T-helper 1 cell treated with Interleukin-12 subunit alpha and Interleukin-12 subunit beta and Interleukin-4 antibody, amounts not matched to agents 30 ng/mL and 1 ng/mL, for 36 hours (primary cell): ENCODE data around the gene NADK2. TPM values are rescaled to one million over a fixed set of nuclear protein-coding genes. Genes with fewer than 3 reads are reported as not detected.
"Not testable (repeated sequence)": the region's sequence is repeated elsewhere in the genome, so short reads cannot be mapped to it uniquely, and the experiment has no call there.

Source experiments
- intact Hi-C: fragments of 100-400 bp; cut with micrococcal nuclease; formaldehyde crosslinking; loops from one replicate; pipeline ENCODE4 v1.15.1; 2024
- total RNA-seq: library from RNA; stranded (reverse); gene quantifications from 2 replicates; pipeline ENCODE4 v1.2.3, GENCODE V29; 2022

The NADK2 gene
- total RNA-seq, 1 donor from 2014 or later = 12.1 TPM

DNA sequence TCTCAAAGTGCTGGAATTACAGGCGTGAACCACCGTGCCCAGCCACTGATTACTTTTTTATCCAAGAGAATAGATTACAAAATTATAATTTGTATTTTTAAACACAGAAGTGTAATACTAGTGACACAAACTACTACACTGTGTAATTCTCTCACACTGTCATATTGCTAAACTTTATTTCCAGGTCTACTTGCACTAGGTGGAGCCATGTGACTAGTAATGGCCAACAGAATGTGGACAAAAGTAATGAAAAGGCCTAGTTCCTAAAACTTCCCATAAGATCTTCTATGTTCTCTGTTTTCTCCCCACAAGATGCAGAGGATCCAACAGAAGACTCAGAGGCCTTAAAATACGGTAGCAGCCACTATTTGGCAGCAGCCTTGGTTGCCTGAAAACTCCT lies 27.3 kb downstream of the NADK2 start:
- intact Hi-C loops = no loop called here

DNA sequence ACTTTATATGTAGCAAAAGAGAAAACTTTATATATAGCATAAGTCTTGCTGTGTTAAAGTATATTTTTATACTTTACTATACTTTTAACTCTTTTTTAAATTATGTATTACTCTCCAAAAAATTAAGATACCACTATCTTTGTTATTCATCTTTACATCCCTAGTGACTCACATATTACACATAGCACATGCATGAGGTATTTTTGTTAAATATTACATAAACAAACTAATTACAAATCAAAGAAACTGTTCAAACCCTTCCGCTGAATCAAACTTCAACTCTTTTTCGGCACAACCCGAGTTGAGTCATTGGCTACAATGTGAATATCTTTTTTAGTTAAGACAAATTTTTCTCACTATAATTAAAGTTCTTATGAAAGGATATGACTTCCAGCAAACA lies 32.1 kb downstream of the NADK2 start:
- intact Hi-C loops = no loop called here

- intact Hi-C loops = no loop called here
These were observed 32.9 kb downstream of the NADK2 start for GRCh38 chr5:36208786-36209185.

DNA sequence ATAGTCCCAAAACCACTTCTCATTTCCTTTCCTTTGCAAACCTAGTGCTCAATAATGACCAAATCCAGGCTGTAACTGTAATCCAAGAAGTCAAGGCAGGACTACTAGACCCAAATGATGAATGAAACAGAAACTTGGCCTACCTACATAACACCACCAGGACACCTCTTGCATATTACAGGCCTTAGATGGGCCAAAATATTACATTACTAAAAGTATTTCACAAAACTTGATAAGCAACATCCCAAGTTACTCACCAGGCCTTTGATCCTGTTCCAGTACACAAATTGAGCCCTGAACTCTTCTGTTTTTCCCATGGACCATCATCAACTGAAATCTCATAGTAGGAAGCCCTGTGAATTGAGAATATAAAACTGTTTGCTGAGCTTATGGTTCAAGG lies 34.8 kb downstream of the NADK2 start:
- intact Hi-C loops = no loop called here

DNA sequence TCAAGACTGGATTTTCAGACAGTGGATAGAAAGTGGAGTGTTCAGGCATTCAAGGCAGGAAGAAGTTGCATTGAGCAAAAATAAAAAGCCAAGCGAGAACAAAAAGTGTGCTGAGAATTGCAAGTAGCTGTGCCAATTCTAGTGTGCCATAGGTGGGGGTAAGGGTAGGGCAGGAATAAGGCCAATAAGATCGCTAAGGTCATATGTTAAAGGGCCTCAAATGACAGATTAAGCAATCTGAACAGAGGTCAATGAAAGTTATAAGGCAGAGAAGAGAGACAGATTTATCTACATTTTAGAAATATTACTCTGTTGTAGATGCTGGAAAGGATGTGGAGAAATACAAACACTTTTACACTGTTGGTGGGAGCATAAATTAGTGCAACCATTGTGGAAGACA lies 36.4 kb downstream of the NADK2 start:
- intact Hi-C loops = no loop called here

GRCh38 chr5:36202521-36202961 lies 39.2 kb downstream of the NADK2 start:
- intact Hi-C loops = no loop called here

GRCh38 chr5:36200513-36200912 lies 41.2 kb downstream of the NADK2 start:
- intact Hi-C loops = loop anchor here (1.0 kb wide), 1 partner anchor 48 kb away; the partner anchor contains the start of gene SKP2

DNA sequence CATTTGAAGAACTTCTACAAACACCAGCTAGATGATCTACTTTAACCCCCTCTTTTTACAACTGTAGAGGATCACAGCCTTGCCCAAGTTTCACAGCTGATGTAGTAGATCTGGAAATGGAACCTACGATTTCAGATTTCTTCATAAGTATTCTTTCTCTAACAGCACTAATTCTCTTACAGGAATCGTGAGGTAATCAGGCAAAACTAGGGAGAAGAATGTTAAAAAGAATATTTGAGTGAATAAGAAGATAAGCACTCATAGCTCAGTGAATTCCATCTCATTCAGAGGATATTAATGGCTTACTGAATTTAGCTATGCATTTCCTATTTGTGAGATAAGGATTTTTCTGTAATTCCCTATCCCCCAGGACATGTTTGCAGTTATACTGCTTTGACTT lies 42.1 kb downstream of the NADK2 start:
- intact Hi-C loops = loop anchor here (1.0 kb wide), 1 partner anchor 47 kb away; the partner anchor contains the start of gene SKP2

DNA sequence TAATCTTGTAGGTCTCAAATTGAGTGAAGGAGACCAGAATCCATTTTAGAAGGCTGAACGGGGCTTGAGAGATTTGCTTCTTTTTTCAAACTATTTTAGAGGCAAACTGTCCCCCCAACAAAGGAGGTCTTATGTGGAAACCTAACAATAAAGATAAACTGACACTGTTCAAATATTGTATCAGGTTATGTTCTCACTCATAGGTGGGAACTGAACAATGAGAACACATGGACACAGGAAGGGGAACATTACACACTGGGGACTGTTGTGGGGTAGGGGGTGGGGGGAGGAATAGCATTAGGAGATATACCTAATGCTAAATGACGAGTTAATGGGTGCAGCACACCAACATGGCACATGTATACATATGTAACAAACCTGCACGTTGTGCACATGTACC lies 42.9 kb downstream of the NADK2 start:
- intact Hi-C loops = not testable (repeated sequence)

DNA sequence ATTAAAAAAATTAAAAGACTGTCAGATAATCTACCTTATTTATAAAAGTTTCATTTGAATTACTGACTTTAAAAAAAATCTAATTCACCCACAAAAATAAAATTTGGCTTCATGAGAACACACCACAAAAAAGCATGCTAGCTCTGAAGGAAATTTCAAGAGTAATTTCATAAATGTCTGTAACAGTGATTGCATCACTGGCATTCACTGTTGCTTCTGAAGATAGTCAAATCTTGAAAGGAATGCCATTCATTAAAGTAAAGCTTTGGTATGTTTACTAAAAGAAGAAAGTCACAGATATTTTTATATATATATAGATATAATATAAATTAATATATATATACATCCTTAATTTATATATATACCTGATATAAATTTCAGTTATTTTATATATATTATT lies 43.4 kb downstream of the NADK2 start:
- intact Hi-C loops = no loop called here

DNA sequence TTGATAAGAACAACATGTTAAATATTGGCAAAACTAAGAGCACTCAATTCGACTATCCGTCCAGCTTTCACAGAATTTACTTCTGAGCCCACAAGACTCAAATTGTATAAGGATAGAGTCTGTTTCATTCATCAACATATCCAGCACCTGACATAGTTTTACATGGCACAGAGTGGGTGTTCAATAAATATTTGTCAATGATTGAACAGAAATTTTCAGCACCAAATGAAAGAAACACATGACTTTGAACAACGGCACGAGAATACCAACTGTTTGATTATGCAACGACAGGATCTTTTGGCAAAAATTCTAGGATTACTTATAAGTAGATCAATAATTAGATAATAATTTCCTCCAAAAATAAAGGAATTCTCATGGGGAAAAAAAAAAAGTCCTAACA lies 48.0 kb downstream of the NADK2 start:
- intact Hi-C loops = no loop called here

DNA sequence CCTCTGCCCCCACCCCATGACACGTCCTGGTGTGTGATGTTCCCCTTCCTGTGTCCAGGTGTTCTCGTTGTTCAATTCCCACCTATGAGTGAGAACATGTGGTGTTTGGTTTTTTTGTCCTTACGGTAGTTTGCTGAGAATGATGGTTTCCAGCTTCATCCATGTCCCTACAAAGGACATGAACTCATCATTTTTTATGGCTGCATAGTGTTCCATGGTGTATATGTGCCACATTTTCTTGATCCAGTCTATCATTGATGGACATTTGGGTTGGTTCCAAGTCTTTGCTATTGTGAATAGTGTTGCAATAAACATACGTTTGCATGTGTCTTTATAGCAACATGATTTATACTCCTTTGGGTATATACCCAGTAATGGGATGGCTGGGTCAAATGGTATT lies 57.3 kb downstream of the NADK2 start:
- intact Hi-C loops = loop anchor here (2.0 kb wide), 1 partner anchor 28 kb away; no protein-coding TSS in a partner anchor

GRCh38 chr5:36181774-36182173 lies 60.0 kb downstream of the NADK2 start:
- intact Hi-C loops = no loop called here

GRCh38 chr5:36180556-36181350 lies 61.0 kb downstream of the NADK2 start:
- intact Hi-C loops = no loop called here

DNA sequence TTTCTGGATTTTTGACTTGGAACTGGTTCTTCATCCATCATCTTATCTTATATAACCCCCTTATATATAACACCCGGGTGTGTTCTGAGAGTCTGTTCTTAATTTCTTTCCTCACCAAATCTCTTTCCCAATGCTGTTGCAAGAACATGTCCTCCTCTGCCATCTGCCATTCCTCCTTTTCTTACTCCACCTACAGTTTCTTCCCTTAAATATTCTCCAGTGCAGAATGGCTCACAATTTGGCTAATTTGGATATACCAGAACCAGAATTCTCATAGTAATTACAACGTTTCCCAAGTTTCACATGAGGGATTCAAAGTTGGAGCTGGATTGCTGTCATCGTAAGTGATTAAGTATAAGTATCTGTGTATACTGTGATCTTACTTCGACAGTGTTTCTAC lies 61.8 kb downstream of the NADK2 start:
- intact Hi-C loops = no loop called here

DNA sequence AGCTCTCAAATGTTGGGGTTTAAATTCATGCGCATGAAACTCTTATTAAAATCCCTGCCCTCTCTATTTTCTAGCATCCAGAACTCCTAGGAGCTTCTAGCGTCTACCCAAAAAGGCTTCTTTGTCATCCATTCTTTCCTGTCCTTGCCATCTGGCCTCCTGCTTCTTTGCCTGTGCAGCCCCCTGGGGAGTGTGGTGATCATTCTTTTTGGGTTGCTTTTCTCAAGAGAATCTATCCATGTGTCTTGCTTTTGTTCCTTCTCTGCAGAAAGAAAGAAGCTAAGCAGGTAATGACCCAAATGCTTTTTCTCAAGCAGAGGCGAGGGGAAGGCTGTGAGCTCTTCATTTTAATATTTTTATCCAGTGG lies 63.2 kb downstream of the NADK2 start:
- intact Hi-C loops = no loop called here

DNA sequence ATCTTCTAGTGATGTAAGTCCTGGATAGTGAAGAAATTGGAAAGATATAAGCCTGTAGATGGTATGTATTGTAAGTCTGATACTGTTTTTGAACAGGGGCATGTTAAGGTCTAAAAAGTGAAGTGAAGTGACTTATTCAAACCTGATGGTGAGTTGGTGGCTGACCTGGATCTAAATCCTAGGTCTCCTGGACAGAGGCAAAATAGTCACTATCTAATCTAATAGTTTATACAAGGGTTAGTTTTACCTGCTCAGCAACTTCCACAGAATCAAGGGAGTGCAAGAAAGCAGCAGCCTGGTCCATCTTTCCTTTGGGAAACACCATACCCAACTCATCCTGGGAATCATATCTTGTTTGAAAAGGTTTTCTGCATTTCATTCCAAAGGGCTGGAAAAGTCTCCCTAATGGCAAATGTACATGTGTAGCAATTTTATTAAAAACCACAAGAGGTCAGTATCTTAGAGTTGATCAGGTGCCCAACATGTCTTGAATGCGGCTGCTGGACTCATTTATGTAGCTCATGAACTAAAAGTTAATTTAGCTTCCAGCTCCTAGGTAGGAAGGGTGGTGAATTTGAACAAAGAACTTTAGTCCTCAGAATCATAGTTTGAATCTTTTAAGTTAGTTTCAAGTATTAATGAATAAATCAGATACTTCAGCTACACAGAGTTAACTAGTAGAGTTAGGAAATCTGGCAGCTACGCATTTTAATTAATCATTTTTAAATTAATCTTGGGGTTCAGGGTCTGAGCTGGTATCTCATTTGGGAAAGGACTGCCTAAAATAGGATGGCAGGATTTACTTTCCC lies 63.8 kb downstream of the NADK2 start:
- intact Hi-C loops = no loop called here

DNA sequence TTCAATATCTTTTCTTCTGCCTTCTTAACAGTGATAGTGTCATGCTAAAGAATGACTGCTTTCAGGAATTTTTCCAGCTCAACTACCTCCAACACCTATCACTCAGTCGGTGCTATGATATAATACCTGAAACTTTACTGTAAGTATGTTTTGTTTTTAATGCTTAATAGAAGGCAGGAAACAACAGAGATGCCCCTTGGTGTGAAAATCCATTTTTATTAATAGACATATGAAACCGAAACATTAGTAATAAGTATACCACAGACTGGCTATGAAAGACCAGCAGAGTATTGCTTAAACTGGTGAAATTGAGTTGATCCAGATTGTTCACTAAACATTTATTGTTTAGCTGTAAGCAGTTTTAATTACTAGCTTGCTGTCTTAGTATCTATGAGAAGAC lies 64.6 kb downstream of the NADK2 start:
- intact Hi-C loops = no loop called here

- intact Hi-C loops = no loop called here
These were observed 66.7 kb downstream of the NADK2 start for GRCh38 chr5:36175043-36175442.

GRCh38 chr5:36174119-36174518 lies 67.6 kb downstream of the NADK2 start:
- intact Hi-C loops = no loop called here

DNA sequence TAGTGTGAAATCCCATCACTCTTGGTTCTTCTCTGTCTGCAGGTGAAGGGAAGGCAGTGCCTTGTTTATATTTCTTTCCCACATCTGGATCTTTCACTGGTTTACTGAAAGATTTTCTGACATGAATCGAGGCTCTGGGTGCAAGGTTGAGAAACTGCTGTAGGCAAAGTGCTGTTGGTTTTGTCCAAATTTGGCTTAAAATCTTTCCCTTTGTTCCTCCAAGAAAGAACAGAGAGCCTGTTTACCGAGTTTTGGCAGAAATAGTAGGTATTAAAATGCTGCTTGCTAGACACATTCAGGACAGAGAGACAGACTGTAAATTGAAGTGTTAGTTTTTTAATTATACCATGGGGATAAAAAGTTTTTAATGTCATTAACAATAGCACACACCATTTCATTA lies 68.3 kb downstream of the NADK2 start:
- intact Hi-C loops = no loop called here

DNA sequence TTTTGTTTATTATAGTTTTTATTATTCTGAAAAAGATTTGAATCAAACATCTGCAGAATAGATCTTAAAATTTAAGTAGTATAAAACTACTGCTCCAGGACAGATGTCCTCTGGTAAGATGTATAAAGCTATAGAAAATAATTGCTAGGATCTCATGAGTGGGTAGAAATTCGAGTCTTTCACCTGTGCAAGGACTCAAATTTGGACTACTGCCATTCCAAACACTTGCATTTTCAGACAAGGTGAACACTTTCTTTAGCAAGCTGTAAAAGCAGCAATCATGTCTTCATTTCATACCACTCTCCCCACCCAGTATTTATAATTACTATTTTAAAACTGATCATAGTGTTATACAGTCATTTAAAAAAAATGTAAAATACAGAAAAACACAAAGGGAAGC lies 69.1 kb downstream of the NADK2 start:
- intact Hi-C loops = no loop called here
